Ascending aorta (tissue), 2 donors: ENCODE results near the gene VKORC1. TPM values are rescaled to one million over a fixed set of nuclear protein-coding genes. Genes with fewer than 3 reads are reported as not detected.
"Not testable (repeated sequence)": the region's sequence is repeated elsewhere in the genome, so short reads cannot be mapped to it uniquely, and the experiment has no call there.

ENCODE experiments used
- DNase-seq, 2 donors: peaks; one replicate each; pipeline ENCODE4 v3.0.0-alpha.2; 2019; ENCODE audit warnings: low spot score in 2 of 2
- H3K27ac ChIP-seq, 2 donors: fragments of 200-600 bp; sonication (generic); one replicate each; pipeline ENCODE4 v1.5.1; 2016 to 2017; ENCODE audit warnings: mild to moderate bottlenecking in 1 of 2
- H3K27me3 ChIP-seq: fragments of 200-600 bp; sonication (generic); one replicate; pipeline ENCODE4 v1.5.1; 2017
- H3K36me3 ChIP-seq, 2 donors: fragments of 200-600 bp; sonication (generic); one replicate each; pipeline ENCODE4 v1.5.1; 2016
- H3K4me1 ChIP-seq, 2 donors: fragments of 200-600 bp; sonication (generic); one replicate each; pipeline ENCODE4 v1.5.1; 2016 to 2017; ENCODE audit warnings: mild to moderate bottlenecking in 1 of 2
- H3K4me3 ChIP-seq, 2 donors: fragments of 200-600 bp; sonication (generic); one replicate each; pipeline ENCODE4 v1.5.1; 2016 to 2017; ENCODE audit warnings: mild to moderate bottlenecking in 1 of 2
- H3K9me3 ChIP-seq, 2 donors: fragments of 200-600 bp; sonication (generic); one replicate each; pipeline ENCODE4 v1.5.1; 2016
- CTCF ChIP-seq, 3 experiments: fragments of 200-600 bp in 2 of 3; fragments of 450-650 bp in 1 of 3; sonication (generic) in 2 of 3; IDR thresholded peaks; one replicate each; pipeline ENCODE4 v1.5.1; 2016 to 2019; ENCODE audit warnings: antibody characterized with exemption in 3 of 3, mild to moderate bottlenecking in 1 of 3, moderate library complexity in 1 of 3
- intact Hi-C: fragments of 100-400 bp; cut with DNase I; formaldehyde crosslinking; loops from one replicate; pipeline ENCODE4 v1.15.1; 2023
- total RNA-seq: library from RNA; depleted of rRNA; stranded (reverse); fragments of >200 nt; gene quantifications from one replicate; pipeline ENCODE4 v1.1.0, GENCODE V29; 2016

Gene VKORC1
- total RNA-seq, 1 donor from 2014 or later = 227 TPM

- Histone ChIP-seq H3K4me3 (peak overlapping the region; percentile 18 to 25), H3K36me3 (no peaks in the 10 kb centered on the region), H3K27ac (peak overlapping the region; percentile 80 to 83), H3K9me3 (no peaks in the 10 kb centered on the region), H3K4me1 (peaks cover 6 to 24% of the 10 kb centered on the region in 2 donors), H3K27me3 (no peaks in the 10 kb centered on the region)
- DNase-seq = peak; percentile 55 to 79
- intact Hi-C loops = loop anchor here (1.0 to 5.0 kb wide), 8 partner anchors 24 to 731 kb away; partner anchors contain the start of genes BCKDK, FUS, KAT8 and STX4
- no peak for TF ChIP-seq CTCF (IDR thresholded peaks at IDR 0.05)
Observed at GRCh38 chr16:31141489-31142108, 47.0 kb upstream of the VKORC1 start.

GRCh38 chr16:31141071-31141469 is 46.5 kb upstream of the VKORC1 start:
- H3K27ac ChIP-seq = peak overlapping the region; percentile 80 to 83
- H3K4me3 ChIP-seq = peak overlapping the region in 1 of 2 donors; percentile 25
- intact Hi-C loops = loop anchor here (5.0 kb wide), 1 partner anchor 731 kb away; the partner anchor contains the start of gene ZNF267
- not testable (repeated sequence) for H3K36me3 ChIP-seq, H3K27me3 ChIP-seq, DNase-seq, H3K9me3 ChIP-seq
- peaks cover 6 to 24% of the 10 kb centered on the region in 2 donors for H3K4me1 ChIP-seq

- no peak for TF ChIP-seq CTCF (IDR thresholded peaks at IDR 0.05)
- H3K36me3 ChIP-seq = no peaks in the 10 kb centered on the region
- H3K27ac ChIP-seq = peak overlapping the region; percentile 83 to 84
- intact Hi-C loops = loop anchor here (1.0 kb wide), 1 partner anchor 21 kb away; no protein-coding TSS in a partner anchor
- H3K27me3 ChIP-seq = no peaks in the 10 kb centered on the region
- H3K4me3 ChIP-seq = peak overlapping the region; percentile 18 to 53
- DNase-seq = peak; percentile 75 to 93
- H3K4me1 ChIP-seq = peaks cover 6 to 24% of the 10 kb centered on the region in 2 donors
- no peaks in the 10 kb centered on the region for H3K9me3 ChIP-seq
Observed at GRCh38 chr16:31138621-31139578, 44.3 kb upstream of the VKORC1 start.

- H3K4me1 ChIP-seq = peaks cover 0 to 21% of the 10 kb centered on the region in 2 donors
- intact Hi-C loops, H3K36me3 ChIP-seq, DNase-seq, H3K4me3 ChIP-seq, H3K27me3 ChIP-seq, H3K9me3 ChIP-seq, H3K27ac ChIP-seq: not testable (repeated sequence)
Observed at GRCh38 chr16:31136822-31137499, 42.4 kb upstream of the VKORC1 start.

- TF ChIP-seq CTCF (IDR thresholded peaks at IDR 0.05) = no peak
- peaks cover 8 to 12% of the 10 kb centered on the region in 2 donors for H3K36me3 ChIP-seq
- peaks cover 0 to 16% of the 10 kb centered on the region in 2 donors for H3K4me1 ChIP-seq
- H3K9me3 ChIP-seq = no peaks in the 10 kb centered on the region
- H3K27ac ChIP-seq = no peak overlapping the region
- H3K27me3 ChIP-seq = no peaks in the 10 kb centered on the region
- H3K4me3 ChIP-seq = no peak overlapping the region
- intact Hi-C loops = no loop called here
- DNase-seq = no peak
Observed at GRCh38 chr16:31136287-31136662, 41.7 kb upstream of the VKORC1 start.

GRCh38 chr16:31135535-31136286 is 41.1 kb upstream of the VKORC1 start, which contains the start of gene PRSS8:
Gene PRSS8, minus strand, starts transcription at chr16:31135727. Its CDS starts 229 bp downstream, at chr16:31135498.
- H3K4me3 ChIP-seq = no peak within 1 kb of the TSS
- H3K36me3 ChIP-seq = peaks cover 14 to 16% of the 10 kb centered on the region in 2 donors
- H3K27me3 ChIP-seq = no peaks in the 10 kb centered on the region
- no peak for TF ChIP-seq CTCF (IDR thresholded peaks at IDR 0.05)
- no peak for DNase-seq
- H3K27ac ChIP-seq = no peak within 1 kb of the TSS
- peaks cover 0 to 10% of the 10 kb centered on the region in 2 donors for H3K4me1 ChIP-seq
- no peaks in the 10 kb centered on the region for H3K9me3 ChIP-seq
- intact Hi-C loops = no loop called here
